Measurements from ENCODE around the gene SMCO2. TPM values are rescaled to one million over a fixed set of nuclear protein-coding genes. Genes with fewer than 3 reads are reported as not detected.

SMCO2 gene
- total and polyA plus RNA-seq, 2 of the 8 experiments (the other 6 are each of a cell fraction or from before 2014, with no cell fraction given), result 0.24 to 0.80 TPM

DNA sequence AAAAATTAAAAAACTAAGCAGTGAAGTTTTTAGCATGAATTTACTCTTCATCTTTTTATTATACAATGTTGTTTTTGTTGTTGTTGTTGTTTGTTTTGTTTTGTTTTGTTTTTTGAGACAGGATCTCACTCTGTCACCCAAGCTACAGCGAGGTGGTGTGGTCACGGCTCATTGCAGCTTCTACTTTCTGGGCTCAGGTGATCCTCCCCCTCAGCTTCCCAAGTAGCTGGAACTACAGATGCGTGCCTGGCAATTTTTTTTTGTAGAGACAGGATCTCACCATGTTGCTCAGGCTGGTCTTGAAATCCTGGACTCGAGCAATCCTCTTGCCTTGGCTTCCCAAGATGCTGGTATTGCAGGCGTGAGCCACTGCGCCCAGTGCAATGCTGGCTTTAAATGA, 88.8 kb downstream of the SMCO2 start:
- FAIRE-seq (no peak), DNase-seq (ENCODE audit: low read depth in 1 of 2, low spot score in 2 of 2) (no peak)
- Histone ChIP-seq H3K18ac (ENCODE audit: extremely low read depth, low read length) (no peak overlapping the region), H3K4me1 (replicated peaks in 1 of 4; ENCODE audit: control insufficient read depth in 3 of 4, insufficient read depth in 4 of 4, low read length in 3 of 4) (peaks cover 0 to 4% (median 1%) of the 10 kb centered on the region in 4 experiments; a peak in 2 of 7 replicates), H3K9ac (replicated peaks in 1 of 4; ENCODE audit: extremely low read depth in 1 of 4, low read depth in 3 of 4, low read length in 3 of 4) (no peak overlapping the region), H3K9me3 (ENCODE audit: insufficient read depth in 2 of 2, low read depth in 1 of 2, low read length in 1 of 2) (no peaks in the 10 kb centered on the region), H3K79me2 (ENCODE audit: control insufficient read depth in 1 of 2, insufficient read depth in 2 of 2, low read length in 2 of 2) (peaks cover 0 to 33% of the 10 kb centered on the region in 2 experiments; a peak in 3 of 4 replicates), H4K20me1 (replicated peaks in 1 of 2; ENCODE audit: control insufficient read depth in 1 of 2, insufficient read depth in 2 of 2, low read length in 2 of 2) (no peaks in the 10 kb centered on the region), H2AK5ac (ENCODE audit: low read depth, low read length) (no peak overlapping the region), H3K14ac (ENCODE audit: insufficient read length) (no peak overlapping the region), H3K23ac (ENCODE audit: insufficient read length) (no peak overlapping the region), H4K91ac (replicated peaks; ENCODE audit: insufficient read length, low read length) (no peak overlapping the region), H3K79me1 (ENCODE audit: low read depth, low read length) (peaks cover 5% of the 10 kb centered on the region; the same call in 1 of the 2 replicates), H4K5ac (ENCODE audit: insufficient read length, low read depth, low read length) (no peak overlapping the region), H2BK12ac (ENCODE audit: low read depth, low read length) (no peak overlapping the region), H2BK20ac (ENCODE audit: low read length) (no peak overlapping the region), H2AFZ (ENCODE audit: low read length) (no peak overlapping the region), H3K23me2 (ENCODE audit: low read depth, low read length) (no peaks in the 10 kb centered on the region), H3K27ac (ENCODE audit: low read depth, low read length) (no peak overlapping the region), H2BK15ac (ENCODE audit: low read length) (no peak overlapping the region), H2BK5ac (ENCODE audit: low read depth, low read length) (no peak overlapping the region), H3K36me3 (ENCODE audit: control insufficient read depth in 2 of 4, insufficient read depth in 4 of 4, low read length in 3 of 4) (no peaks in the 10 kb centered on the region), H3K4me3 (ENCODE audit: extremely low read depth in 1 of 4, insufficient read depth in 2 of 4, low read depth in 3 of 4, low read length in 4 of 4) (no peak overlapping the region), H3K27me3 (replicated peaks in 1 of 4; ENCODE audit: control insufficient read depth in 3 of 4, extremely low read depth in 1 of 4, insufficient read depth in 3 of 4, low read length in 3 of 4) (no peaks in the 10 kb centered on the region), H3K56ac (replicated peaks; ENCODE audit: insufficient read length, low read depth, low read length) (no peak overlapping the region), H3K4ac (replicated peaks; ENCODE audit: insufficient read length, low read depth, low read length) (no peak overlapping the region), H4K8ac (ENCODE audit: extremely low read depth, insufficient read depth, low read length) (no peak overlapping the region), H2BK120ac (replicated peaks; ENCODE audit: low read depth, low read length) (no peak overlapping the region), H3K4me2 (ENCODE audit: insufficient read depth in 1 of 2, low read depth in 2 of 2, low read length in 2 of 2) (no peak overlapping the region)
- TF ChIP-seq RXRA (IDR thresholded peaks at IDR 0.05; ENCODE audit: insufficient read depth, low read depth, low read length), result no peak
- TF ChIP-seq SP2 (IDR thresholded peaks at IDR 0.05; ENCODE audit: low read length), result no peak
- no peak for TF ChIP-seq POLR2A (IDR thresholded peaks at IDR 0.05; ENCODE audit: control extremely low read depth in 1 of 2, low read depth in 2 of 2, low read length in 2 of 2)
- no peak for TF ChIP-seq BRCA1 (IDR thresholded peaks at IDR 0.05; ENCODE audit: low read depth, low read length)
- no peak for TF ChIP-seq TAF1 (IDR thresholded peaks at IDR 0.05; ENCODE audit: low read depth, low read length)
- TF ChIP-seq SP4 (IDR thresholded peaks at IDR 0.05; ENCODE audit: low read length), result no peak
- no peak for TF ChIP-seq ZNF274 (IDR thresholded peaks at IDR 0.05; ENCODE audit: borderline replicate concordance, extremely low read depth, low read length)
- no peak for TF ChIP-seq KDM5A (IDR thresholded peaks at IDR 0.05; ENCODE audit: low read length)
- no peak for TF ChIP-seq YY1 (IDR thresholded peaks at IDR 0.05; ENCODE audit: low read depth, low read length)
- POLR2A ChIA-PET (ENCODE audit: partially characterized antibody), result no interaction called here
- 92% methylated on average over 6 of the region's 6 CpGs; no CpG with 5 or more reads in 1 of the 2 experiments for WGBS, 2 experiments (ENCODE audit: extremely low coverage in 1 of 2, insufficient coverage in 1 of 2, insufficient read length in 1 of 2, insufficient replicate concordance in 2 of 2, low coverage in 1 of 2, low lambda C conversion rate in 2 of 2, missing lambda C conversion rate in 1 of 2)
- CTCF ChIA-PET (ENCODE audit: partially characterized antibody), result interaction anchor here (1.1 kb wide), 1 partner anchor 12 kb away, joined by 3 read pairs; the partner anchor contains the start of gene PPFIBP1

All from H1 (cell line).